ENCODE measurements around the gene FAM8A1.
A peak's percentile ranks its signal among the peaks of the same experiment; 100 is the strongest.
"Not testable (repeated sequence)": the region's sequence is repeated elsewhere in the genome, so short reads cannot be mapped to it uniquely, and the experiment has no call there.

Gene FAM8A1, protein sequence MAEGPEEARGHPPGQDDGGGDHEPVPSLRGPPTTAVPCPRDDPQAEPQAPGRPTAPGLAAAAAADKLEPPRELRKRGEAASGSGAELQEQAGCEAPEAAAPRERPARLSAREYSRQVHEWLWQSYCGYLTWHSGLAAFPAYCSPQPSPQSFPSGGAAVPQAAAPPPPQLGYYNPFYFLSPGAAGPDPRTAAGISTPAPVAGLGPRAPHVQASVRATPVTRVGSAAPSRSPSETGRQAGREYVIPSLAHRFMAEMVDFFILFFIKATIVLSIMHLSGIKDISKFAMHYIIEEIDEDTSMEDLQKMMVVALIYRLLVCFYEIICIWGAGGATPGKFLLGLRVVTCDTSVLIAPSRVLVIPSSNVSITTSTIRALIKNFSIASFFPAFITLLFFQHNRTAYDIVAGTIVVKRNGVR

DNA sequence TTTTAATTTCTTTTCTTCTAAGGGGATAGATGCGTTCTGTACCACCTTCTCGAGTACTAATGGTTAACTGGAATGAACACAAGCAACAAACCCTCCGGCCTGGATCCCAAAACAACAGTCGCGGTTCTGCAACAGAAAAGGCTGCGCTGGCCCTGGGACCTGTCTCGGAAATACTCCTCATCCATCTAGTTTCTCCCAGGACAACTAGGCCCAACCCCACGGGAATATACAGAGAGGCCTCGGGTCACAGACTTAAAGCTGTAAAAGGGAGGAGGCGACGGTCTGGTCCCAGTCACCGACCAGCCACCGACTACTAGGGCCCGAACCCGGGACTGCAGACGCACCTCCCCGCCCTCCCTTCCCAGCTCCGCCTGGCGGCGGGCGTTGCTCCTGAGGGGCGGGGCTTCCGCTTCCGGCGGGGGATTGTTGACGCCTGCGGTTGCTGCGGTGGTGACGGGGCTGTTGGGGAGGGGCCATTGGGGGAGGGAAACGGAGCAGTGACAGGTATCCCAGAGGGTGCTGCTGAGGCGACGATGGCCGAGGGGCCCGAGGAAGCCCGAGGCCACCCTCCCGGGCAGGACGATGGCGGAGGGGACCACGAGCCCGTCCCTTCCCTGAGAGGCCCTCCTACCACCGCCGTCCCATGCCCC lies at the start of gene FAM8A1:
FAM8A1 (plus strand) TSS at position 426 of the 650 bp plus-strand sequence; CDS start at position 534, 108 bp downstream.
- peak; percentile 68 for DNase-seq

DNA sequence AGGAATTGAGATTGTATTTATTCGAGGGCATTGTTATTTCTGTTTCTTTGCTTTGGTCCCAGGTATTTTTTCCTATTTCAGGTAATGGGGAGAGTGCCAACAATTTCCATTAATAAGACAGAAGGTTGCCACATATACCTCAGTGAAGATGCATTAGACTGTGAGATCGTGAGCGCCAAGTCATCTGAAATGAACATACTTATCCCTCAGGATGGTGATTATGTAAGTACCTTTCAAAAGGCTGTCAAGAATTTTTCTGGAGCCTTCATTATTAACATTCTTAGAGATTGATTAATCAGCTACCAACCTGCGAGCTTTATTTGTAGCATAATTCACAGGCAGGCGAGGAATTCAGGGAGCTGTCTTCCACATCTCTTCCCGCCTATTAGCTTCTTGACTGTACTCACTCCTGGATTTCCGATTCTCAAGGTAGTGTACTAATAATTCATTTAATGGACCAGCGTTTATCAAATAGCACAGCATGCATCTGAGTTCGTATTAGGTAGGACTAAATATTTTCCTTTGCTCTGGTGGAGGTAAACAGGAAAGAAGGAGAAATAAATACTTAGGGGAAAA lies 48.6 kb upstream of the FAM8A1 start:
- DNase-seq: no peak

DNA sequence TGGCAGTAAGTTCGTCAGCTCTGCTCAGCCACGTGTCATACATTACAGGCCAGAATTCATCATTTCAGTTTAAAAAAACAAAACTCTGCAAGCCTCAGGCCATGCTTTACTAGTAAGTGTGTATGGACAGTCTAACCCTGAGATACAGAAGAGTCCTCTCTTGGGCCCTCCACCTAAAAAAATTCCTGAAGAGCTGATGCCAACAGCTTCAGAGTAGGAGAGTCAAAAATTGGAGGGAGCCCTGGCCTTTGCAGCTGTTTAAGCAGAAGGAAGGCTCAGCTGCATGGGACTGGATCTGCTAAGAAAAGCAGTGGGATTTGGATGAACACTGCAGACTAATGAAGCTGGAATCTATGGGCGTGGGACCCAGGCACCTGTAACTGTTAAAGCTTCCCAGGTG lies 47.2 kb upstream of the FAM8A1 start:
- DNase-seq: no peak

DNA sequence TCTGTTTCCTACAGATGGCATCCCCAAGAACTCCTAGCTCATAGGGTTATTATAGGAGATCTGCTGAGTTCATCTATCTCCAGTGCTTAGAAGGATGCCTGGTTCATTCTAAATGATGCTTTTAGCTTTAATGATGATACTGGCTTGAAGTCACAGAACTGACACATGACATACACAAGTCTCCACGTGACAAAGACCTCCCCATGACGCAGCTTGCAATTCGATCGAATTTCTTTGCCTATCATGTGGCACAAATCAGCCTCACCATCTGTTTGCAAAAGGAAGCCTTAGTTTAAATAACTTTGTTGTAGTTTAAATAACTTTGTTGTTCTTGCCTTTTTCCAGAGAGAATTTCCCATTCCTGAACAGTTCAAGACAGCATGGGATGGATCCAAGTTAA lies 44.1 kb upstream of the FAM8A1 start:
- DNase-seq: no peak

DNA sequence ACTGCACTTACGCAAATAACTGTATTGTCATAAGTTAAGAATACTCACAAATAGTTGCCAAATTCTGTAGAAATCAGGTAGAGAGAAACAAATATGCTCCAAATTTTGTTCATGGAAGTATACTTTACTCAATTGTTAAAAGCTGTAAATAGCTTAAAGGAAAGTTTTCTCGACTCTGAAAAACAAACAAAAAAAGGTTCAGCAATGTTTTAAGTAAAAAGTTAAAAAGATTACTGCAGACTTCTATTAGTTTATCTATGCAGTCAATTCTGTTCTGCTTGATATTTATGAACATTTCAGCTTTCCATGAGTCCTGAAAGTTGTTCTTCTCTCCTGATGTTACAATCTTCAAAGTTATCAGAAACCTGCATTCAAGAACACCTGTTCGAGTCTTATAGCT lies 37.5 kb upstream of the FAM8A1 start:
- no peak for DNase-seq

DNA sequence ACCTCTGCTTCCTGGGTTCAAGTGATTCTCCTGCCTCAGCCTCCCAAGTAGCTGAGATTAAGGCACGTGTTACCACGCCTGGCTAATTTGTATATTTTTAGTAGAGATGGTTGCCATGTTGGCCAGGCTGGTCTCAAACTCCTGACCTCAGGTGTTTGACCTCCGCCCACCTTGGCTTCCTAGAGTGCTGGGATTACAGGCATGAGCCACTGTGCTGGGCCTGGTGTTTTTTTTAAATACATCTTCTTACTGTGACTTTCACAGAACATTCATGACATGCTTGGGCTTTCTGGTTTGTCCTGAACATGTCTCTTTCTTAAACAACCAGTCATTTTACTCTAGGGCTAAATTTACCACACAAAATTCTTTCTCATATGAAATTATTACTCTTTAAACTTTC lies 34.7 kb upstream of the FAM8A1 start:
- no peak for DNase-seq

DNA sequence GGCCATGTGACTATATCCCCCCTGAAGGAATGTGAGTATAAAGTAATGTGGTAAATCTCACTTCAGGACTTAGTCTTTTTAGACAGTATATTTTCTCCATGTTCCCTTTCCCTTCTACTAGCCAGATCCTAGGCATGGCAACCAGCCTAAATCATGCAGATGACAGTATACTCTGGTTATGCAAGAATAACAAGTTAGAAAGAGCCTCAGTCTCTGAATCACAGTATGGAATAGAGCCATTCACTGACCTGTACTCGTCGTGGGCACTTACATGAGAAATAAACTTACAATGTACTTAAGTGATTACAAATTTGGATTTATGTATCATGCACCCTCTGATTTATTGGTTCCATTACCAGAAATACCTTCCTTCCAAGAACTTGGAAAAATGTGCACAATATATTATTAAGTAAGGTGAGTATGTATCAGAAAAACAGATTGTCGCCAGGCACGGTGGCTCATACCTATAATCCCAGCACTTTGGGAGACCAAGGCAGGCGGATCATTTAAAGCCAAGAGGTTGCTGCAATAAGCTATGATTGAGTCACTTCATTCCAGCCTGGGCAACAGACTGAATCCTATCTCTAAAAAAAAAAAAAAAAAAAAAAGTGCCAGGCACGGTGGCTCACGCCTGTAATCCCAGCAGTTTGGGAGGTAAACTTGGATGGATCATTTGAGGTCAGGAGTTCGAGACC lies 25.1 kb upstream of the FAM8A1 start:
- no peak for DNase-seq

DNA sequence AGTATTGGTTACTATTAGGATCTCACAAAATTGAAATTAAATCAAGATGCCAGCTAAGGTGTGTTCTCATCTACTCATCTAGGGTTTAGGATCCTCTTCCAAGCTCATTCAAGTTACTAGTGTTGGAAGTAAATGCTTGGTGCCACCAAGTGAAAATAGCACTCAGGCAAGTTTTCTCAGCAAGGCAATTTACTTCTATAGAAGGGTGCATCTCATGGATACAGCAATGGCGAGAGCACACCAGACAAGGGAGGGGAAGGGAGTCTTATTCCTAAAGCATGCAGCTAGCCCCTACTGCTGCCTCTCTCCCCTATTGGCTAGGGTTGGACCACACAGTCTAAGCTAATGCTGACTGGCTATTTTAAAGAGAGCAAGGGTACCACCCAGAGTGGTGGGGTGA lies 23.0 kb upstream of the FAM8A1 start:
- DNase-seq: no peak

DNA sequence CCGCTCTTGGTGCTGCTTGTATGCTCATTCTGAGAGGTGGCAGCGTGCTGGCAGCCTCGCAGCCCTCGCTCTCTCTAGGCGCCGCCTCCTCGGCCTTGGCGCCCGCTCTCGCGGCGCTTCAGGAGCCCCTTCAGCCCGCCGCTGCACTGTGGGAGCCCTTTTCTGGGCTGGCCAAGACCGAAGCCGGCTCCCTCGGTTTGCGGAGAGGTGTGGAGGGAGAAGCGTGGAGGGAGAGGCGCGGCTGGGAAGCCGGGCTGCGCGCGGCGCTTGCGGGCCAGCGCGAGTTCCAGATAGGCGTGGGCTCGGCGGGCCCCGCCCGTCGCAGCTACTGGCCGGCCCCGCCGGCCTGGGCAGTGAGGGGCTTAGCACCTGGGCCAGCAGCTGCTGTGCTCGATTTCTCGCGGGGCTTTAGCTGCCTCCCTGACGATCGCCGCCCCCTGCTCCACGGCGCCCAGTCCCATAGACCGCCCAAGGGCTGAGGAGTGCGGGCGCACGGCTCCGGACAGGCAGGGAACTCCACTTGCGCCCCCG lies 19.5 kb upstream of the FAM8A1 start:
- no peak for DNase-seq

DNA sequence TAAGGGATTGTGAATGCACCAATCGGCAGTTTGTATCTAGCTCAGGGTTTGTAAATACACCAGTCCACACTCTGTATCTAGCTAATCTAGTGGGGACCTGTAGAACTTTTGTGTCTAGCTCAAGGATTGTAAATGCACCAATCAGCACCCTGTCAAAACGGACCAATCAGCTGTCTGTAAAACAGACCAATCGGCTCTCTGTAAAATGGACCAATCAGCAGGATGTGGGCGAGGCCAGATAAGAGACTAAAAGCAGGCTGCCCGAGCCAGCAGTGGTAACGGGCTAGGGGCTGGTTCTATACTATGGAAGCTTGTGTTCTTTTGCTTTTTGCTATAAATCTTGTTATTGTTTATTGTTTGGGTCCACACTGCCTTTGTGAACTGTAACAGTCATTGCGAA lies 18.8 kb upstream of the FAM8A1 start:
- not testable (repeated sequence) for DNase-seq

DNA sequence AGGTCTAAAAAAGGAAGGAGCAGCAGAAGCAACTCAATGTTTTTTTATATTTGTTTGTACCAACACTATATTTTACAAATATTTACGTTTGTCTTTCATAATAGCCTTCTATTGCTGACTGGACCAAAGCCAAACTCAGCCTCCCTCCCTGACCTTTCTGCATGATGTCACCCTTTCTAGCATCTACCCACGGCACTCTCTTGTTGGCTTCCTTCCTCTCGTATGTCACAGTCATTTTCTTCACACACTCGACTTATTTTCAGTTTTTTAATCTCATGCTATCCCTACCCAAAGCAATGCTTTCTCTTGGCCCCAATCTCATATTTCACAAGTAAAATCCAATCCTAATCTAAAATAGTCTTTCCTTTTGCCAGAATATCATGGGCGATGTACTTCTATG lies 16.3 kb upstream of the FAM8A1 start:
- no peak for DNase-seq

DNA sequence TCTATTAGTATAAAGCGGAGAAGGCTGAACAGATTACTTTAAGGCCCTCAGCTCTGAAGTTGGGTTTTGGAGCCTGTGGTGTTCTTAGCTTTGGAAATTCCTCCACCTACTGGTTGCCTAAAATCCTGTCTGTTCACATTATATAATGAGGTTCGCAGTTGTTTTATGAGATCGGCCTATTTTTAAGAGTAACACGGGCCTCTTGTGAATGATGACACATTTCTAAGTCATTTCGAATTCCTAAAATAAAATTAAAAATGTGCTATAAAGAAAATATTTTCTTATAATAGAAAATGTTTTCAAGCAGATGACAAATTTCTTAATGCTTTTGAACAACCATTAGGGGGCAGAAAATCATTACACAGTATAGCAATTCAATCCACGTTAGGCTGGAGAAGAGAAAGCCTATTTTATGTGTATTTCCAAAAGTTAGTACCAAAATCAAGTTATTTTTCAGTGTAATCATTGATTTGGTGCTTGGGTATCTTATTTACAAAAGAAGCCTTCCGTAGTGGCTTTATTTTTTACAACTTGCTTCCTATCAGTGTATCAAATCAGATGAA lies 15.8 kb upstream of the FAM8A1 start:
- peak; percentile 96 for DNase-seq

DNA sequence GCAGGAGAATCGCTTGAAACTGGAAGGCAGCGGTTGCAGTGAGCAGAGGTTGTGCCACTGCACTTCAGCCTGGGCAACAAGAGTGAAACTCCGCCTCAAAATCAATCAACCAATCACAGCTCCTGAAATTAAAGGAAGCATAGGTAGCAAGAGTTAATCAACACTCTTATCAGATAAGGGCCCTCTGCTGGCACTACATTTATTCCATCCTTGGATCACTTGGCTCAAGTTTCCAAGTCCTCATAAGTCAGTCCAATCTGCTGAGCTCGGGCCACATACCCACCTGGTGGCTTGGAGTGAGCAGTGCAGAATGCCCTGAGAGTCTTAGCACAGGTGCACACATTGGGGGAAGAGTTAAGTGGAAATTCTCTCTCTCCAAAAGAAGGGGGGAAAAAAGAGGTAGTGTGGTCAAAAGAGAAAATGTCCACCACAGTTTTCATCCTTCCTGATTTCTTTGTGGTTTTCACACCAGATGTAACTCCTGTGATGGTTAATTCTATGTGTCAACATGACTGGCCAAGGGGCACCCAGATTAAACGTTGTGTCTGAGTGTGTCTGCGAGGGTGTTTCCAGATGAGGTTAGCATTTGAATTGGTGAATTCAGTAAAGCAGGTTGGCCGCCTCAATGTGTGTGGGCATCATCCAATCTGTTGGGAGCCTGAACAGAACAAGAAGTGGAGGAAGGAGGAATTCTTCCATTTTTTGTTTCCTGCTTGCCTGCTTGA lies 14.2 kb upstream of the FAM8A1 start:
- DNase-seq: no peak

DNA sequence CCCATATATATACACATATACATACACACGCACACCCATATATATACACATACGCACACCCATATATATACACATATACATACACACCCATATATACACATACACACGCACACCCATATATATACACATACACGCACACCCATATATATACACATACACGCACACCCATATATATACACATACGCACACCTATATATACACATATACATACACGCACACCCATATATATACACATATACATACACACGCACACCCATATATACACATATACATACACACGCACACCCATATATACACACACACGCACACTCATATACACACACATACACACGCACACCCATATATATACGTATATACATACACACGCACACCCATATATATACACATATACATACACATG lies 13.5 kb upstream of the FAM8A1 start:
- not testable (repeated sequence) for DNase-seq

DNA sequence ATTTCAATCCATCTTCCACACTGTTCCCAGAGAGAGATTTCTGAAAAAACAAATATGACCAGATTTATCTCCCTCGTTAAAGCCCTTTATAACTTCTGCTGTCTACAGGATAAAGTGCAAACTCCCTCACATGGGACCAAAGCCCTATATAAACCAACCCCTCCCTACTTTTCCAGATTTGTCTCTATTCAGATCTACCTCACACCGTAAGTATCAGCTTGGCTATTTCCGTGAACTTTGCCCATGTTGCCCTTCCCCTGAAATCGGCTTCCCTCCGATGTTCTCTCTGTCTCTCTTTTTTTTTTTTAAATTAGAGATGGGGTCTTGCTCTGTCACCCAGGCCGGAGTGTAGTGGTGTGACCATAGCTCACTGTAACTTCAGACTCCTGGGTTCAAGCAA lies 12.1 kb upstream of the FAM8A1 start:
- DNase-seq: no peak

DNA sequence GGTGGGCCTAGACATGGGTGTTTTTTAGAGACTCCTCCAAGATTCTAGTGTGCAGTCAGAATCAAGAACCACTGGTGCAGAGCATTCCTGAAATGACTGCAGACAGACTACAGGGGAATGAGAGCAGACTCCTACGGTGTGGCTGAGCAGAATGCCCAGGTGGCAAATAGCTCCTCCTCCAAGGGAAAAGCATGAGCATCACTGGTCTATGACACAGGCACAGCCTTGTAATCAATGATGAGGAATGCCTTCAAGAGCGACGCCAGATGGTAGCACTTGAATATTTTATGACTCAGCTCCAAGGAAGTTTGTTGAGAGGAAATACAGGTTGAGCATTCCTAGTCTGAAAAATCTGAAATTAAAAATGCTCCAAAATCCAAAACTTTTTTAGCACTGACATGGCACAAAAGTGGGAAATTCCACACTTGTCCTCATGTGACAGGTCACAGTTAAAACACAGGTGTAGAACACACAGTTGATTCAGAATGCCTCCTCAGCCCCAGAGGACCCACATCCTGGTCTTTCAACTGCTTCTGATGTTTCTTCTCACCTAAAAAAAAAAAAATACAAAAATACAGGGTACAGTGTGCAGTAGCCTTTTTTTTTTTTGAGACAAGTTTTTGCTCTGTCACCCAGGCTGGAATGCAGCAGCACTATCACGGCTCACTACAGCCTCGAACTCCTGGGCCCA lies 10.6 kb upstream of the FAM8A1 start:
- DNase-seq: no peak

DNA sequence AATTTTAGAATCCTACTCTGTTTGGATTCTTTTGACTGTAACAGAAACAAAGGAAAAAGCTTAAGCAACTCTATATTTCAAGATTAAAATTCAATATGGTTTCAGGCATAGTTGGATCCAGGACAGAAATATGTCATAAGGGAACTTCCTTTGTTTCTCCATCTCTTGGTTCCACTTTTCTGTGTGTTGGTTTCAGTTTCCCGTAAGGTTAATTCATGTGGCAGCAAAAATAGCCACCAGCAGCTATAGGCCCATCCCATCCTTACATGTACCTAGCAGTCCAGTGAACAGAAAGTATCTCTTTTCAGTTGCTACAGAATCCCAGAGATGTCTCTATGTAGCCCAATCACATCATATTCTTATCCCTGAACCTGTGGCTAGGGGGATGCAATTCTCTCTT lies 8.8 kb upstream of the FAM8A1 start:
- no peak for DNase-seq

DNA sequence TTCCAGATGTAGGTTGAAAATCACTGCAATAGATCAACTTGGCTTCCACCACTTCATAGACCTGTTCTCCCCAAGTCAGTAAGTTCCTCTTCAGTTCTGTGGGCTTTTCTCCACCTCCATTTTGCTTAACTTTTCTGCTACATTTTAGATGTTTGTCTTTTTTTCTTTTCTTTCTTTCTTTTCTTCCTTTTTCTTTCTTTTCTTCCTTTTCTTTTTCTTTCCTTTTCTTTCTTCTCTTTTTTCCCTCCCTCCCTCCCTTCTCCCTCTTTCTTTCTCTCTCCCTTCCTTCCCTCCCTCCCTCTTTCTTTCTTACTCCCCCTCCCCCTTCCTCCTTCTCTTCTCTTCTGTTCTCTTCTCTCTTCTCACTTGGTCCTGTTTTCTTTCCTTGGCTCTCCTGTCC lies 6.9 kb upstream of the FAM8A1 start:
- DNase-seq: no peak

DNA sequence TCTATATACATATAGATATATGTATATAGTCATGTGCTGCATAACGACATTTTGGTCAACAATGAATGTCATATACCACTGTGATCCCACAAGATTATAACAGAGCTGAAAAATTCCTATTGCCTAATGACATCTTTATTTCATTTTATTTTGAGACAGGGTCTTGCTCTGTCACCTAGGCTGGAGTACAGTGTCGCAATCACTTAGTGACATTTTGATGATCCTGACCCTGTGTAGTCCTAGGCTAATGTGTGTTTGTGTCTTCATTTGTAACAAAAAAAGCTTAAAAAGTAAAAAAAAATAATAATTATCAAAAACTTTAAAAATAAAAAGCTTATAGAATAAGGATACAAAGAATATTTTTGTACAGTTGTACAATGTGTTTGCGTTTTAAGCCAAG lies 4.0 kb upstream of the FAM8A1 start:
- no peak for DNase-seq

DNA sequence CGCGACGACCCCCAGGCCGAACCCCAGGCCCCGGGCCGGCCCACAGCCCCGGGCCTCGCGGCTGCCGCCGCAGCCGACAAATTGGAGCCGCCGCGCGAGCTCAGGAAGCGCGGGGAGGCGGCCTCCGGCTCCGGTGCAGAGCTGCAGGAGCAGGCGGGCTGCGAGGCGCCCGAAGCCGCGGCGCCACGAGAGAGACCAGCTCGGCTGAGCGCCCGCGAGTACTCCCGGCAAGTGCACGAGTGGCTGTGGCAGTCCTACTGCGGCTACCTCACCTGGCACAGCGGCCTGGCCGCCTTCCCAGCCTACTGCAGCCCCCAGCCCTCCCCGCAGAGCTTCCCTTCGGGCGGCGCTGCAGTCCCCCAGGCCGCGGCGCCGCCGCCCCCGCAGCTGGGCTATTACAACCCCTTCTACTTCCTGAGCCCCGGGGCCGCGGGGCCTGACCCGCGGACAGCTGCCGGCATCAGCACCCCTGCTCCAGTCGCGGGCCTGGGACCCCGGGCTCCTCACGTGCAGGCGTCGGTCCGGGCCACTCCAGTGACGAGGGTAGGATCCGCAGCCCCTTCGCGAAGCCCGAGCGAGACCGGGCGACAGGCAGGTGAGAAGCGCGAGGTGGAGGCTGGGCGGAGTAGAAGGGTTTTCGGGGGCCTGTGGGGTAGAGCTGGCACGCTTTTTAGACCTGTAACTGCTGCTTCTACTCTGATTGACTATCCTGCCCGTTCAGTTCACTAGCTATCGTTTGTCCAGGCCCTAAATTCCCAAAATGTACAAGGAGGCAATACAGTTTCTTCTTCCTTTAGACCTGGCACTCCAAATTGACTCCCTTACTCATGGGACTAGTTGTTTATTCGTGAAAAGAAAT lies 654 bp downstream of the FAM8A1 start:
- no peak for DNase-seq

DNA sequence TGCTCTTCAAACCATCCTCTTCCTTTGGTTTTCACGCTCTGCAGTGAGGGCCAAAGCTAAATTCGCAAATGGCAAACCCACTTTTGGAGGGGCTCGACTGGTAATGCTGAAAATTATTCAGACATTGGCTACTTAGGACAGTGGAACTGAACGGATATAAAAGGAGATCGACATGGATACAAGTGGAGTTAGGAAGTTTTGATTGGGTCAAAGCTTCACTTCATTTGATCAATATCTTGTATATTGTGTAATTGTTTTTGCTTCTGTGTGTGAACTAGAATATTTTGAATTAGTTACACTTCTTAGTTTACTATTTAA lies 1.2 kb downstream of the FAM8A1 start:
- DNase-seq: no peak

All from NCI-H1694 treated with DMSO at 0.1 percent for 48 hours (cell line).